Coronary artery (tissue), 2 donors: ENCODE measurements around the gene LIMS1.
"Not testable (repeated sequence)": the region's sequence is repeated elsewhere in the genome, so short reads cannot be mapped to it uniquely, and the experiment has no call there.

Experiments used
- DNase-seq: peaks from one replicate; pipeline ENCODE4 v3.0.0-alpha.2; 2017; ENCODE audit warnings: low spot score
- H3K27ac ChIP-seq, 2 donors: fragments of 200-600 bp; sonication (generic); one replicate each; pipeline ENCODE4 v1.5.1; 2016 to 2019
- H3K4me3 ChIP-seq: fragments of 200-600 bp; sonication (generic); 2 replicates; pipeline ENCODE4 v1.5.1; 2016; ENCODE audit warnings: mild to moderate bottlenecking, moderate library complexity
- CTCF ChIP-seq: fragments of 200-600 bp; sonication (generic); IDR thresholded peaks from one replicate; pipeline ENCODE4 v1.5.1; 2019; ENCODE audit warnings: antibody characterized with exemption

LIMS1 gene

GRCh38 chr2:108691447-108691846, 157.2 kb downstream of the LIMS1 start:
- Histone ChIP-seq H3K27ac (no peak overlapping the region), H3K4me3 (no peak overlapping the region)
- DNase-seq = no peak
- no peak for TF ChIP-seq CTCF

- DNase-seq = no peak
- H3K27ac ChIP-seq = no peak overlapping the region
- no peak overlapping the region for H3K4me3 ChIP-seq
- no peak for TF ChIP-seq CTCF
These were observed 166.9 kb downstream of the LIMS1 start for GRCh38 chr2:108701208-108701607.

- no peak for DNase-seq
- Histone ChIP-seq H3K27ac (no peak overlapping the region), H3K4me3 (no peak overlapping the region)
- TF ChIP-seq CTCF = no peak
These were observed 167.5 kb downstream of the LIMS1 start for GRCh38 chr2:108701806-108702205.

GRCh38 chr2:108704871-108705270, 170.6 kb downstream of the LIMS1 start:
- no peak for DNase-seq
- no peak for TF ChIP-seq CTCF
- H3K27ac ChIP-seq = no peak overlapping the region
- no peak overlapping the region for H3K4me3 ChIP-seq

GRCh38 chr2:108707300-108707699, 173.0 kb downstream of the LIMS1 start:
- Histone ChIP-seq H3K4me3 (no peak overlapping the region), H3K27ac (no peak overlapping the region)
- TF ChIP-seq CTCF = no peak
- DNase-seq = no peak

GRCh38 chr2:108716971-108717370, 182.7 kb downstream of the LIMS1 start:
- H3K4me3 ChIP-seq, DNase-seq, H3K27ac ChIP-seq: not testable (repeated sequence)

- peak within 1 kb of the TSS; percentile 84 for H3K4me3 ChIP-seq
- peak; percentile 97 for DNase-seq
These were observed 185.1 kb downstream of the LIMS1 start, which contains the start of gene RANBP2 for GRCh38 chr2:108719149-108720044. TSS of gene RANBP2 (plus strand) at chr2:108719482. CDS start at chr2:108719607, 125 bp downstream.

GRCh38 chr2:108726048-108726447, 191.8 kb downstream of the LIMS1 start:
- DNase-seq, H3K27ac ChIP-seq, H3K4me3 ChIP-seq: not testable (repeated sequence)

More at GRCh38 chr2:108719149-108720044, 185.1 kb downstream of the LIMS1 start, which contains the start of gene RANBP2:
- TF ChIP-seq CTCF = no peak
- H3K27ac ChIP-seq = peak within 1 kb of the TSS; percentile 95 to 99

- DNase-seq, H3K4me3 ChIP-seq: not testable (repeated sequence)
- peak overlapping the region in 1 of 2 donors; percentile 16 for H3K27ac ChIP-seq
These were observed 200.4 kb downstream of the LIMS1 start for GRCh38 chr2:108734656-108735055.
